ENCODE measurements around the gene CTNND2.

Gene CTNND2

GRCh38 chr5:11777096-11777495 is 127.2 kb downstream of the CTNND2 start:
- DNase-seq (ENCODE audit: low read depth in 2 of 2) = no peak

DNA sequence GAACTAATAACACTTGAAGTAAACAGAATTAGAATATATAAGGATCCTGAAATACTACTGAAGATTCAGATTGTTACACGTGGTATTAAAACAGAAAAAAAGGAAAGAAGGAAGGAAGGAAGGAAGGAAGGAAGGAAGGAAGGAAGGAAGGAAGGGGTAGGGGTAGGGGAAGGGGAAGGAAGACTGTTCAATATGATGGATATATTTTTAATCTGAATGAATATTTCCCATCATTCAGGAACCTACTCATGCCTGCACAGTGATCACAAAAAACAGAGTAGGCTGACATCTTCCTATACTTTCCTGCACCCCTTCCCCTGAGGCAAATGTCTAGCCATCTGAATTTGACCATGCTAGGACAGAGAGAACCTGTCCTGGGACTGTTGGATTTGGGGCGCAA is 133.9 kb downstream of the CTNND2 start:
- DNase-seq (ENCODE audit: low read depth in 2 of 2) = no peak

DNA sequence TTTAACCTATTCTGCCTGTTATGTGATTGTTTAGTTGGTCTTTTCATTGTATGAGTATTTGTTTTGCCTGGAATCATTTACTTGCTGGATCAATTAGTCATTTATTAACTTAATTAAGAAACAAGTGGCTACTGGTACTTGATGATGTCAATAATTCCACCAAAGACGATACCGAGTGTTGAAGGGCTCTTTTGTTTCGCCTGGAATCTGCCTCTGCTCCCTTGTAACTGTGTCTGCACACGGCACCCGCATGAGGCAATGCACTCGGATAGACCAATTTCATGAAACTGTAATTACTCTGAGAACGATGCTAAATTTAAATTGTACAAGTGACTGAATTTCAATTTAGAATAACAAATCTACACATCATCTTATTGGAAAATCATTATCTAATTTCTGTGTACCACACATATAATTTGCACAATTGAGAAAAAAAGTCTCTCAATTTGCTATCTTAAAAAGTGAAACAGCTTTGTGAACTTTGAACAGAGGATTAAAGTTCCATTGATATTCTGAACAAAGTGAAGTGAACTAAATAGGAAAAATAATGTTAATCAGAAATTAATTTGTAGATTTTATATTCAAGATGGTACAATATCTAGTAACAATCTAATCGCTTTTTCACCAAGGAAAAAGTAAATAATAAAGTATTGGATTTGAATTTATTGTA is 143.2 kb downstream of the CTNND2 start:
- no peak for DNase-seq (ENCODE audit: low read depth in 2 of 2)

GRCh38 chr5:11758321-11758720 is 145.9 kb downstream of the CTNND2 start:
- no peak for DNase-seq (ENCODE audit: low read depth in 2 of 2)

- DNase-seq (ENCODE audit: low read depth in 2 of 2) = no peak
These were observed 146.6 kb downstream of the CTNND2 start for GRCh38 chr5:11757661-11758060.

DNA sequence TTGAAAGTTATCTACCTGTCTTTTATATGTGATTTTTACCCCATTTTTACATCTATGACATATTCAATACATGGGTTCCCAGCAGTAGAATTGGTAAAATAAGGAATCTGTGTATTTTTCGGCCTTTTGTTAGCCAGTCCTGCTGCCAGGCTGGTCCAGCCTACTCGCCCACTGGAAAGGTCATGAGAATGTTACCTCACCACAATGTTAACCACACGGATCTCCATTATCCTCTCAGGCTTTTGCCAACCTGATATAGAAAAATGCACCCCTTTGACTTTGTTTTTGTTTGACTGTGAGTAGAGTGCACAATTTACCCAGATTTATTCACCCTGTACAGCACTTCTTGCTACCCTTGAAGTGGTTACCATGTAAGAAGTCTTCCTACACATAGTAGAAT is 167.2 kb downstream of the CTNND2 start:
- DNase-seq (ENCODE audit: low read depth in 2 of 2) = no peak

GRCh38 chr5:11734369-11734768 is 169.9 kb downstream of the CTNND2 start:
- DNase-seq (ENCODE audit: low read depth in 2 of 2) = no peak

GRCh38 chr5:11733840-11734192 is 170.4 kb downstream of the CTNND2 start:
- no peak for DNase-seq (ENCODE audit: low read depth in 2 of 2)

GRCh38 chr5:11733185-11733839 is 170.9 kb downstream of the CTNND2 start:
- DNase-seq (ENCODE audit: low read depth in 2 of 2) = no peak

GRCh38 chr5:11724940-11725339 is 179.3 kb downstream of the CTNND2 start:
- DNase-seq (ENCODE audit: low read depth in 2 of 2) = no peak

- DNase-seq (ENCODE audit: low read depth in 2 of 2) = no peak
These were observed 184.3 kb downstream of the CTNND2 start for GRCh38 chr5:11719888-11720481.

- no peak for DNase-seq (ENCODE audit: low read depth in 2 of 2)
These were observed 188.6 kb downstream of the CTNND2 start for GRCh38 chr5:11715461-11716196.

DNA sequence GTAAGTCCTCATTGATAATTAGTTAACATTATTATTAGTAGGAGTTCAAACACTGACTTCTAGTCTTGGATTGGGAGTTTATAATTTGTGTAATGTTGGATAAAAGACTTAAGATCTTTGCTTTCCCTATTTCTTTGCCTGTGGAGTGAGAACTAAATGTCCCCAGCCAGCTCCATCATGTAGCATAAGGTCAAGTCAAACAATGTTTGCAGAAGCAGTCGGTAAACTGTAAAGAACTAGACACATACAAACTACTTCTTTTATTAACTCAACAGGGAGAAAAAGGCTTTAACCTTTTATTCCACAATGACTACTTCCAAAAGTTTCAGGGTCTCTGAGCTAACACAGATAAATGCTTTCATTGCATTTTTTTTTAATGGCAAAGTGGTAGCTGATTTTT is 192.3 kb downstream of the CTNND2 start:
- no peak for DNase-seq (ENCODE audit: low read depth in 2 of 2)

DNA sequence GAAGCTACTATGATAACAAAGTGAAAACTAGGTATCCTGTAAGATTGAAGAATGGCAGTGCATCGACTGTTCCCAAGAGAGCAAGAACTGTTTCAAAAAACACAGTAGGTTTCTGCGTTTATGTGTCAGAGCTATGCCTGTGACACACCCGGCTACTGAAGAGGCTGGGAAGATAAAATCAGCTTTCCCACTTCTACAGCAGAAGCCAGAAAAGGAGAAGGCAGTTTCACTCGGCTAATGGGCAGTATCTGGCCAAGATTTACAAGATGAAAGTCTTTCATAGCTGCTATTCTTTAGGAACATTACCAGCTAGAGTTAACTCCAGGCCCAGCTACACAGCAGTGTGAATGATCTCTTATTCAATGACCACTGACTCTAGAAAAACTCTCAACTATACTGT is 195.2 kb downstream of the CTNND2 start:
- no peak for DNase-seq (ENCODE audit: low read depth in 2 of 2)

DNA sequence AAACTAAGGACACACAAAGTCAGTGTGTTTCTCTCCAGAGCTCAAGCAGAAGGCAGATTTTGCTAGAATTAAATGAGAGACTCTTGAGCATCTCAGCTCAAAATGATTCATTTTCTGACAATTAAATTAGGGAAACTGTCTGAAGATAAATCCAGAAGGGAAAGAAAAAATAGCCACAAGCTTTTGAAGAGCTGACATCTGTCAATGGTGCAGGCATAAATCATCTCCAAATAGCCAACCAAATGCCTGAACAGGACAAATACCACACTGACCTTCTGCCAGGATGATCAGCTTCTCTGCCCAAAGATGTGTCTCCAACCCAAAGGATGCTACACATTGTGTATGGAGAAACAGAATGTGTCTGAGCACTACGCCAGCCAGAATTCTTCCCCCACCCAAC is 199.3 kb downstream of the CTNND2 start:
- DNase-seq (ENCODE audit: low read depth in 2 of 2) = no peak

GRCh38 chr5:11700391-11700790 is 203.9 kb downstream of the CTNND2 start:
- no peak for DNase-seq (ENCODE audit: low read depth in 2 of 2)

- DNase-seq (ENCODE audit: low read depth in 2 of 2) = no peak
These were observed 211.6 kb downstream of the CTNND2 start for GRCh38 chr5:11692636-11693035.

- no peak for DNase-seq (ENCODE audit: low read depth in 2 of 2)
These were observed 216.7 kb downstream of the CTNND2 start for GRCh38 chr5:11687498-11687897.

DNA sequence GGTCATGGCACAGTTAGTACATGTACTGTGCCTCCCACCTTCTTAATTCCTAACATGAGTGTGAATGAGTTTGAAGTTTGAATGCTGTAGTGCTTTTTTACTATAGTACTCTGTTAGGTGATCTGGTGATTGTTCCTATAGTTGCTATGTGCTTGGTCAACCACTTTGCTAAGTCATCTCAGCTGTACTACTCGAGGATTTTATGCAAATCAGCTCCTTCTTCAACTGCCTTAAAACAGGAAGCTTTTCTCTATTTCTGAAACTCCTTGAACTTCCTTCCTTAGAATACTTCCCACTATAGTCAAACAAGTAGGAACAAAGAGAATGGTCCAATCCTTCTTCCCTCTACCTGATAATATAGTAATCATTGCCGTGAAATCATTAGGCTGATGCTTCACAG is 219.6 kb downstream of the CTNND2 start:
- DNase-seq (ENCODE audit: low read depth in 2 of 2) = no peak

GRCh38 chr5:11683666-11684065 is 220.6 kb downstream of the CTNND2 start:
- DNase-seq (ENCODE audit: low read depth in 2 of 2) = no peak

GRCh38 chr5:11681796-11682195 is 222.4 kb downstream of the CTNND2 start:
- no peak for DNase-seq (ENCODE audit: low read depth in 2 of 2)

GRCh38 chr5:11679676-11680075 is 224.6 kb downstream of the CTNND2 start:
- DNase-seq (ENCODE audit: low read depth in 2 of 2) = no peak

DNA sequence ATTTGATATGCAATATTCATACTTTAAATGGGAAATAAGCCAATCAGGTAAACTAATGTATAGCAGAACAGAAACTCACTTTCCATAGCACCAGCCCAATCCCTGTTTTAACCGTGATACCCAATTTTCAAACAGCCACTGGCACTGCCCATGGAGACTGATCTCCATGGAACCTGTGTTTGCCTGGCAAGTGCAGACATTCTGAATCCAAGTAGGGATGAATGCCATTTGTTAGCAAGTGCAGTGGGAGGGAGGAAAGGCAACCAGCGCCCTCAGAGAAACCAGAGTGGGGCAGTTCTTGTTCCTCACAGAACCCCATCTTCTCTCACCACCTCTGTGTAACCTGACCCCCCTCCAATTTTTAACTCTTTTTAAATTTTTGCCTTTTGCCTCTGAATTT is 229.1 kb downstream of the CTNND2 start:
- DNase-seq (ENCODE audit: low read depth in 2 of 2) = no peak
